ENCODE results near the gene TIGD3. TPM values are rescaled to one million over a fixed set of nuclear protein-coding genes. Genes with fewer than 3 reads are reported as not detected.

TIGD3 gene
- total RNA-seq, 4 donors from 2014 or later: 0.27 to 0.67 TPM; not detected in 2

GRCh38 chr11:65381716-65382032 is 27.1 kb downstream of the TIGD3 start:
- Histone ChIP-seq H3K27me3 (no peaks in the 10 kb centered on the region), H3K36me3 (peaks cover 0 to 13% of the 10 kb centered on the region in 2 donors), H3K27ac (peak overlapping the region; percentile 90 to 99 (median 96)), H3K9me3 (no peaks in the 10 kb centered on the region), H3K4me1 (peaks cover 0 to 59% (median 25%) of the 10 kb centered on the region in 3 donors), H3K4me3 (peak overlapping the region; percentile 13 to 56)
- 0% methylated on average over 2 of the region's 6 CpGs for WGBS, 2 donors (ENCODE audit: low coverage in 1 of 2)
- TF ChIP-seq POLR2A (IDR thresholded peaks at IDR 0.05) (no peak), EP300 (IDR thresholded peaks at IDR 0.05) (no peak), POLR2AphosphoS5 (IDR thresholded peaks at IDR 0.05) (no peak), CTCF (IDR thresholded peaks at IDR 0.05) (no peak)
- peak; percentile 6 for ATAC-seq

GRCh38 chr11:65382033-65382803 is 27.7 kb downstream of the TIGD3 start, which contains the start of gene SLC25A45:
SLC25A45 (minus strand) TSS chr11:65382646; CDS start chr11:65381951, 695 bp downstream.
- peak; percentile 93 for ATAC-seq

GRCh38 chr11:65382804-65383368 is 28.3 kb downstream of the TIGD3 start:
- Histone ChIP-seq H3K4me3 (peak overlapping the region; percentile 1 to 56), H3K36me3 (peaks cover 0 to 13% of the 10 kb centered on the region in 2 donors), H3K27me3 (no peaks in the 10 kb centered on the region), H3K4me1 (peaks cover 0 to 70% (median 31%) of the 10 kb centered on the region in 3 donors), H3K9me3 (no peaks in the 10 kb centered on the region), H3K27ac (peak overlapping the region; percentile 90 to 99 (median 96))
- no peak for ATAC-seq
- 0 to 8% methylated on average over 2 to 5 of the region's 12 CpGs for WGBS, 2 donors (ENCODE audit: low coverage in 1 of 2)
- no peak for TF ChIP-seq POLR2AphosphoS5 (IDR thresholded peaks at IDR 0.05)
- TF ChIP-seq EP300 (IDR thresholded peaks at IDR 0.05): no peak
- peak in 1 of 2 donors; percentile 65 for TF ChIP-seq POLR2A (IDR thresholded peaks at IDR 0.05)
- no peak for TF ChIP-seq CTCF (IDR thresholded peaks at IDR 0.05)

More at GRCh38 chr11:65382033-65382803, 27.7 kb downstream of the TIGD3 start, which contains the start of gene SLC25A45:
- peak within 1 kb of the TSS; percentile 90 to 99 (median 96) for H3K27ac ChIP-seq
- peak within 1 kb of the TSS; percentile 13 to 56 for H3K4me3 ChIP-seq
- peak in 1 of 2 donors; percentile 53 for TF ChIP-seq POLR2A (IDR thresholded peaks at IDR 0.05)
- peak; percentile 83 for TF ChIP-seq POLR2AphosphoS5 (IDR thresholded peaks at IDR 0.05)
- TF ChIP-seq EP300 (IDR thresholded peaks at IDR 0.05): no peak
- TF ChIP-seq CTCF (IDR thresholded peaks at IDR 0.05): peak in 3 of 4 experiments; percentile 94 to 98 (median 96)
- peaks cover 0 to 13% of the 10 kb centered on the region in 2 donors for H3K36me3 ChIP-seq
- H3K27me3 ChIP-seq: no peaks in the 10 kb centered on the region
- H3K4me1 ChIP-seq: peaks cover 0 to 64% (median 25%) of the 10 kb centered on the region in 3 donors
- H3K9me3 ChIP-seq: no peaks in the 10 kb centered on the region
- WGBS, 2 donors (ENCODE audit: low coverage in 1 of 2): 0 to 2% methylated on average over 3 to 5 of the region's 27 CpGs

GRCh38 chr11:65383778-65384177 is 29.2 kb downstream of the TIGD3 start:
- WGBS, 2 donors (ENCODE audit: low coverage in 1 of 2): 92% methylated on average over 2 to 6 of the region's 6 CpGs
- Histone ChIP-seq H3K4me1 (peaks cover 0 to 79% (median 35%) of the 10 kb centered on the region in 3 donors), H3K27ac (peak overlapping the region in 3 of 4 donors; percentile 95 to 99 (median 97)), H3K9me3 (no peaks in the 10 kb centered on the region), H3K4me3 (no peak overlapping the region), H3K27me3 (no peaks in the 10 kb centered on the region), H3K36me3 (peaks cover 0 to 16% of the 10 kb centered on the region in 2 donors)
- no peak for TF ChIP-seq EP300 (IDR thresholded peaks at IDR 0.05)
- no peak for TF ChIP-seq POLR2AphosphoS5 (IDR thresholded peaks at IDR 0.05)
- no peak for TF ChIP-seq POLR2A (IDR thresholded peaks at IDR 0.05)
- TF ChIP-seq CTCF (IDR thresholded peaks at IDR 0.05): no peak
- no peak for ATAC-seq

Data from gastroesophageal sphincter (tissue), 4 donors.